Sigmoid colon (tissue), 4 donors: Measurements from ENCODE around the gene TNS1.

Experiments
- CTCF ChIP-seq, 4 experiments: fragments of 450-650 bp in 3 of 4; fragments of 200-600 bp in 1 of 4; IDR thresholded peaks; one replicate each; pipeline ENCODE4 v1.5.1; 2016 to 2019; ENCODE audit warnings: antibody characterized with exemption in 4 of 4, mild to moderate bottlenecking in 3 of 4, moderate library complexity in 2 of 4
- POLR2AphosphoS5 ChIP-seq, 4 donors: sonication (generic); formaldehyde crosslinking; IDR thresholded peaks; one replicate each; pipeline ENCODE4 v1.6.1; 2017; ENCODE audit warnings: antibody characterized with exemption in 4 of 4

- TF ChIP-seq CTCF (IDR thresholded peaks at IDR 0.05) (no peak), POLR2AphosphoS5 (IDR thresholded peaks at IDR 0.05) (no peak)
These were observed 229.3 kb downstream of the TNS1 start for GRCh38 chr2:217773539-217773938.
